Retina (tissue), 1 donor: ENCODE measurements around the gene SYTL4.
"Not testable (repeated sequence)": the region's sequence is repeated elsewhere in the genome, so short reads cannot be mapped to it uniquely, and the experiment has no call there.

Source experiments
- DNase-seq: peaks from one replicate; pipeline ENCODE4 v3.0.0-alpha.2; 2016

The SYTL4 gene

DNA sequence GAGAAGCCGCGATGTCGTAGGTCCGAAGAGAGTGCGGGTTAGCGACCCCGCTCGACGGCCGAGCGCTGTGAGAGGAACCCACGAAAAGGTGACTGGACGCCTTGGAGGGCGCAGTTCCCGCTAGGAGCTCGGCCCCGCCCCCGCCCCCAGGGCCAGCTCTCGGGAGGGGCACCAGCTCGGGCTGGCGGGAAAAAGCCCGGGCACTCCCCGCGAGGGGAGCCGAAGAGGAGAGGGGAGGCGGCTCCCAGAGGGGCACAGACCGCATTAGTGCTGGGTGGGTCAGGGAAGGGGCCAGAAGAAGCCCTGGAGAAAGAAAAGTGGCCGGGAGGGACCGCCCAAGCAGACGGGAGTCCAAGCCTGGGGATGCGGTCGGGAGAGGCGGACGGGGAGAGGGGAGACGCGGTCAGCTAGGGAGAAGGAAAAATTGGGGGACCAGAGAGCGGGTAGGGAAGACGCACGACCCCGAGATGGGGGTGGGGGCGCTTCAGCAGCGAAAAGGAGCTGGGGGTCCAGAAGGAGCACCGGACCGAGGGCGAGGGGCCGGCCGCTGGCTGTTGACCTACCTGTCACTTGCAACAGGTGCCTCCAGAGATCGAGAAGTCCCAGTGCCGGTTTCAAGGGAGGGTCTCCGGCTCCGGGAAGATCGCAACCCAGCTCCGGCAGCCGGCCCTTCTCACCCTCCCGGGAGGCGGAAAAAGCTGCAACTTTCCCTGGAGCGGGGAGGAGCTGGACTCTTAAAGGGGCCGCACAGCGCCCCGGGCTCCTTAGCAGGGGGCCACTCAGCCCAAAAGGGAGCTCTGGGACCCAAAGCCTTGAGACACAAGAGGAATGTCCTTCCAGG, at the start of gene SYTL4:
SYTL4 (minus strand) TSS at position 681 of the 841 bp plus-strand sequence. CDS start 30,084 bp downstream, outside the sequence.
- peak; percentile 49 for DNase-seq

GRCh38 chrX:100769439-100769838, 37.5 kb upstream of the SYTL4 start:
- DNase-seq: not testable (repeated sequence)

- peak; percentile 63 for DNase-seq
Observed at GRCh38 chrX:100768679-100769338, 36.9 kb upstream of the SYTL4 start.

- no peak for DNase-seq
Observed at GRCh38 chrX:100750883-100751282, 19.0 kb upstream of the SYTL4 start.

GRCh38 chrX:100748108-100748507, 16.2 kb upstream of the SYTL4 start:
- no peak for DNase-seq

GRCh38 chrX:100747703-100748102, 15.8 kb upstream of the SYTL4 start:
- no peak for DNase-seq

DNA sequence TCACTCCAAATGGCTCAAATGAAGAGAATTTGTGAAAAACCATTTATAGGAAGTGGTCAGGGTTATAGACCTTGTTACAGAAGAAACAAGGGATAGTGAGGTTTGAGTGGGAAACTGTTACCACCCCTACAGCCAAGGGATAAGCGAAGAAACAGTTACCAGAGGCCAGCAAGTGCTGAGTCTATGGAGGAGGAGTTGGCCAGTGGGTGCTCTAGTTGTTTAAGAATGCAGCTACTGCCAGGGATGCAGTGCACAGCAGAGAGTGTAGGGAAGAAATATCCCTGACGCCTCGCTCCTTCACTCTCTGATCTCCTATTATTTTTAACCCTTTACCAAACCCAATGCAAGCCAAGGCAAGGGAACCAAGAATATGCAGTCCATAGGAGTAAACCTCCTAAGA, 15.2 kb upstream of the SYTL4 start:
- DNase-seq: no peak

DNA sequence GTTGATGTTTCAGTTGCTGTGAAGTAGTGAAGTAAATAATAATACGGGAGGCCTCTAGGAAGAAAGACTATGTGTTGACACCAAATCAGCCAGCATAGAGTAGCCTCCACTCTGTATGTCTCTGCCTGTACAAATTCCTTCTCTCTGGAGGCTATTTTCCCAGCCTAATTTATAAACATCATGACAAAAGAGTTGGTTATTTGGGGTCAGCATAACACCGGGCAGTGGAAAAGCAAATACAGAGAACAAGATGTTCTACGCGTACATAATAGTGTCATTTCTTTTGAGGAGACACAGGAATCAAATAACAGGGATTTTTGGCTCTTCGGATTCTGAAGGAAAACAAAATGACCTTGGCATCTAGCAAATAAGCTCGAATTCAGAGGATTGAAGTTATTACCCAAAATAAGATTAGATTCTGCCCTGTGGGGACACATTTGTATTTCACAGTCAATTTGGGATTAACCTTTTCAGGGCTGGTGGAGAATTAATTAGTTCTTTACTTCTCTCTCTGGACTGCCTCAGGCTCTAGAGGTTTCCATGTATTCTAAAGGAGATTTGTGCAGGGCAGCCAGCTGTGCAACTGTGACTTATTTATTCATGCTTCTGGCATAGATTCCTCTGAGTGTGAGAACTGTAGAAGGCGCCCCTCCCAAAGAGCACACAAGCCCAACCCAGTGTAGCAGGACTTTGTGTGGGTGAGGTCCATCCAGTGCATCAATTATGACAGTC, 14.1 kb upstream of the SYTL4 start:
- no peak for DNase-seq

DNA sequence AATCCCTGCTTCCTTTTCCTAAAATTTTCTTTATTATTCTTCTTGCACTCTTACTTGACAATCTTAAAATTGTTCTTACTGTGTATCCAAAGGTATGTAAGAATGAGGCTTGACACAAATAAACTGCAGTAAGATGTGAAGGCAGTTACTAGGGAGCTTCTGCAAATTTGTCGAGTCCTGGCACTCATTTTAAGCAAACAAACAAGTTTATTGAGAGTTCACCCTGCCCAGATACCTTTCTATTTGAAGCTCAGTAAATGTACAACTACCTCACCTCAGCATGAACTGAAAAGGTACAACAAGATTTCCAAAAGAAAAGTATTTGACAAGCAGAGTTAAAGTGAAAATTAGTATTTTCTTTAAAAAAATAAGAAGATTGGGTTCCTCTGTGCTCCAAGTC, 13.3 kb upstream of the SYTL4 start:
- no peak for DNase-seq

DNA sequence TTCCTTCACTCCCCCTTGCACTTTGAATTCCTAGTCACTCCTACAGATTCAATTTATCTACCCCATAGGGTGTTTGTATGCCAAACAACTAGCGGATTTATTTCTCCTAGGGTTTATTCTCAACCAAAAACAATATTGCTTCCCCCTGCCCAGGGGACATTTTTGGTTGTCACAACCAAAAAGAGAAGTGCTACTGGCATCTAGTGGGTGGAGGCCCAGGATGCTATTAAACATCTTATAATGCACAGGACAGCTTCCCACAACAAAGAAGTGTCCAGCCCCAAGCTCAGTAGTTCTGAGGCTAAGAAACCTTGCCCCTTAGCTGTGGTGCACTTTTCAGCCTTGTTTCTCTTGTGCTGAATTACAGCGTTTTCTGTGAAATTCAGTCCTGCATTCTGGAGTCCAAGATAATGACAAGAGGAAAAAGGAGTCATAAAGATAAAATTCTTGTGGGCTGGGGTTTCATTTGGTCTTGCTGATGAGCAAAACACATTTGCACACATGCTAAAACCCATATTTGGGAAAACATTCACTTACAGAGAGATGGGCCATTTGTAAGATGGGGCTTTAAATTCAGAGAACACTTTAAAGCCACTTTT, 11.2 kb upstream of the SYTL4 start:
- no peak for DNase-seq

GRCh38 chrX:100724006-100724405, 7.9 kb downstream of the SYTL4 start:
- not testable (repeated sequence) for DNase-seq

GRCh38 chrX:100721328-100721727, 10.6 kb downstream of the SYTL4 start:
- DNase-seq: no peak

DNA sequence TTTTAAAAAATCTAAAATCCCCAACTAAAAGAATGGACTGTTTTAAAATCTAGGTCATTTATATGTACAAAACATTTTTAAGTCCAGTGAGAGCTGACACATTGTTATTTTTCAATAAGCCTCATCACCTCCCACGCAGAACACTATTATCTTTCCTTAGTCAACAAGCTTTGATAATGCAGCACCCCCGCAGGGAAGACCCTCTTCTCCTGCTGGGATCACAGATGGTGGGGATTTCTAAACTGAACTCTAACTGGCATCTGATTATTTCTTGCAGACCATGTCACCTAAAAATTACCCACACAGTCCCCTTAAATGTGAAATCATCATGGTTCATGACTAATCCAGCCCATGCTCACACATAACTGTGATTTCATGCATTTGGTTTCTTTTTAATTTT, 11.6 kb downstream of the SYTL4 start:
- peak; percentile 25 for DNase-seq

GRCh38 chrX:100719139-100719538, 12.8 kb downstream of the SYTL4 start:
- DNase-seq: no peak

GRCh38 chrX:100717363-100717762, 14.6 kb downstream of the SYTL4 start:
- DNase-seq: peak; percentile 25

- no peak for DNase-seq
Observed at GRCh38 chrX:100710816-100711215, 21.1 kb downstream of the SYTL4 start.

GRCh38 chrX:100704581-100705203, 27.2 kb downstream of the SYTL4 start:
- DNase-seq: no peak

GRCh38 chrX:100700809-100701208, 31.1 kb downstream of the SYTL4 start:
- DNase-seq: no peak

GRCh38 chrX:100698551-100698950, 33.4 kb downstream of the SYTL4 start:
- DNase-seq: no peak

DNA sequence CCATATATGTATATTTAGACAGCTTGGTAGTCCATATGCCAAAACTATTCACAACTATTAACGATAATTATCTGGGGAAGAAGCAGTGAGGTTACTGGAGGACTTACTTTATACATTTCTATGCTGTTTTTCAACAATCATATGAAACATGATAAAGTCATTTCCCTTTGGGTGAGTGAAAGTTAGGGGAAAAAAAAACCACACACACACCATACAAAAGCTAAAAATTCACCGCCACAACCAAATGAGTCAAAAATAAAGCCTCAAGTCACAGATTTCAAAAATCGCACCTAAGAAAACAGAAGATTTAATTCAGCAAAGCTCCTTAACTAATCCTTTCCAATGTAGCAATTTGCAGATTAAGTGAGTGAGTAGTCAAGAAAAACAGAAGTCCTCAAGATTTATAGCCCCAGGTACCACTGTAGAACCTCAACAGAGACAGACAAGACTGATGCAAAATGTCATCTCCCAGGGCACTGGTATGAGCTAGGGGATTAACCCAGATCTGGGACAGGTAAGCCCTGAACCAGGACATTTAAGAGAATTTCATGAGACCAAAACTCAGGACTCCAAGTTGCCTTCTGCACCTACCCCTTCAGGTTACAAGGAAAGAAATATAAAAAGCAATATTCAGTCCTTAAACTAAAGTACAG, 35.1 kb downstream of the SYTL4 start:
- no peak for DNase-seq

DNA sequence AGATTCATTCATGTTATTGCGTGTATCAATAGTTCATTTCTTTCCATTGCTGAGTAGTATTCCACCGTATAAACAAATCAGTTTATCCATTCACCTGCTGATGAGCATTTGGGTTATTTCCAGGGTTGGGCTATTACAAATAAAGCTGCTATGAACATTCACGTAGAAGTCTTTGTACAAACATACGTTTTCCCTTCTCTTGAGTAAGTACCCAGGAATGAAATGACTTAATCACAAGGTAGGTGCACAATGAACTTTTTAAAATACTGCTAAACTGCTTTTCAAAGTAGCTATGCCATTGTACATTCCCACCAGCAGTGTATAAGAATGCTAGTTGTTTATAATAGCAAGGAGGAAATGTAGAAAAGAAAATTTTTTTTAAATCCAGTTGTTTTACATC, 35.9 kb downstream of the SYTL4 start:
- DNase-seq: no peak

DNA sequence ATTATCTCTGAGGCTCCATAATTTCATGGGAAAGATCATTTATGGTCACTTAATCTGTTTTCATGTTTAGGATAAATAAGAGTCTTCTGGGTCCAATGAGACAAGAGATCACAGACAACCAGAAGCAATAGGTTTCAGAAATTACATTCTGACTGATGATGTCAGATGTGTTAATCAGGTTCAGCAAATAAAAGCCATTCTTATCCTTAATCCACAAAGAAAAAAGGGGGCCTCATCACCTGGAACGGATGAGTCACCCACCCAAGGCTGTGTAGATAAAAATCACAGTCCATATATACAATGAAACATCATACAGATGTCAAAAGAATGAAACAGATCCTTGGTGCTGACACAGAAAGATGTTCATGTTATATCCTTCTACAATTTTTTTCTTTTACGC, 36.6 kb downstream of the SYTL4 start:
- DNase-seq: no peak
